Measurements from ENCODE around the gene NOP10. TPM values are rescaled to one million over a fixed set of nuclear protein-coding genes. Genes with fewer than 3 reads are reported as not detected.

NOP10 gene
- total RNA-seq, 1 donor from 2014 or later: 191 TPM

GRCh38 chr15:34374816-34375215, 31.9 kb upstream of the NOP10 start:
- peaks cover 5% of the 10 kb centered on the region for H3K36me3 Mint-ChIP-seq (ENCODE audit: low read depth, unreplicated experiment)
- TF ChIP-seq, protein P1, sequence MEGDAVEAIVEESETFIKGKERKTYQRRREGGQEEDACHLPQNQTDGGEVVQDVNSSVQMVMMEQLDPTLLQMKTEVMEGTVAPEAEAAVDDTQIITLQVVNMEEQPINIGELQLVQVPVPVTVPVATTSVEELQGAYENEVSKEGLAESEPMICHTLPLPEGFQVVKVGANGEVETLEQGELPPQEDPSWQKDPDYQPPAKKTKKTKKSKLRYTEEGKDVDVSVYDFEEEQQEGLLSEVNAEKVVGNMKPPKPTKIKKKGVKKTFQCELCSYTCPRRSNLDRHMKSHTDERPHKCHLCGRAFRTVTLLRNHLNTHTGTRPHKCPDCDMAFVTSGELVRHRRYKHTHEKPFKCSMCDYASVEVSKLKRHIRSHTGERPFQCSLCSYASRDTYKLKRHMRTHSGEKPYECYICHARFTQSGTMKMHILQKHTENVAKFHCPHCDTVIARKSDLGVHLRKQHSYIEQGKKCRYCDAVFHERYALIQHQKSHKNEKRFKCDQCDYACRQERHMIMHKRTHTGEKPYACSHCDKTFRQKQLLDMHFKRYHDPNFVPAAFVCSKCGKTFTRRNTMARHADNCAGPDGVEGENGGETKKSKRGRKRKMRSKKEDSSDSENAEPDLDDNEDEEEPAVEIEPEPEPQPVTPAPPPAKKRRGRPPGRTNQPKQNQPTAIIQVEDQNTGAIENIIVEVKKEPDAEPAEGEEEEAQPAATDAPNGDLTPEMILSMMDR (IDR thresholded peaks at IDR 0.05; ENCODE audit: unreplicated experiment): no peak
- H3K27me3 Mint-ChIP-seq (ENCODE audit: unreplicated experiment): no peaks in the 10 kb centered on the region
- no peaks in the 10 kb centered on the region for H3K9me3 Mint-ChIP-seq (ENCODE audit: unreplicated experiment)
- H3K4me1 Mint-ChIP-seq (ENCODE audit: unreplicated experiment): no peaks in the 10 kb centered on the region
- no peak overlapping the region for H3K27ac Mint-ChIP-seq (ENCODE audit: unreplicated experiment)
- no peak overlapping the region for H3K4me3 Mint-ChIP-seq (ENCODE audit: unreplicated experiment)
- no peak for DNase-seq (ENCODE audit: low spot score)

- H3K36me3 Mint-ChIP-seq (ENCODE audit: low read depth, unreplicated experiment): peaks cover 5% of the 10 kb centered on the region
- no peak for DNase-seq (ENCODE audit: low spot score)
- H3K27me3 Mint-ChIP-seq (ENCODE audit: unreplicated experiment): no peaks in the 10 kb centered on the region
- no peak overlapping the region for H3K27ac Mint-ChIP-seq (ENCODE audit: unreplicated experiment)
- TF ChIP-seq, protein P1 (IDR thresholded peaks at IDR 0.05; ENCODE audit: unreplicated experiment): no peak
- no peaks in the 10 kb centered on the region for H3K9me3 Mint-ChIP-seq (ENCODE audit: unreplicated experiment)
- H3K4me3 Mint-ChIP-seq (ENCODE audit: unreplicated experiment): no peak overlapping the region
- H3K4me1 Mint-ChIP-seq (ENCODE audit: unreplicated experiment): no peaks in the 10 kb centered on the region
Observed at GRCh38 chr15:34373951-34374350, 31.0 kb upstream of the NOP10 start.

- H3K4me1 Mint-ChIP-seq (ENCODE audit: unreplicated experiment): peaks cover 7% of the 10 kb centered on the region
- TF ChIP-seq, protein P1 (IDR thresholded peaks at IDR 0.05; ENCODE audit: unreplicated experiment): no peak
- H3K27me3 Mint-ChIP-seq (ENCODE audit: unreplicated experiment): peaks cover 1% of the 10 kb centered on the region
- no peaks in the 10 kb centered on the region for H3K9me3 Mint-ChIP-seq (ENCODE audit: unreplicated experiment)
- peaks cover 5% of the 10 kb centered on the region for H3K36me3 Mint-ChIP-seq (ENCODE audit: low read depth, unreplicated experiment)
- no peak for DNase-seq (ENCODE audit: low spot score)
- no peak overlapping the region for H3K27ac Mint-ChIP-seq (ENCODE audit: unreplicated experiment)
- H3K4me3 Mint-ChIP-seq (ENCODE audit: unreplicated experiment): no peak overlapping the region
Observed at GRCh38 chr15:34370643-34371042, 27.7 kb upstream of the NOP10 start.

- H3K9me3 Mint-ChIP-seq (ENCODE audit: unreplicated experiment): no peaks in the 10 kb centered on the region
Observed at GRCh38 chr15:34370129-34370528, 27.2 kb upstream of the NOP10 start.

More at GRCh38 chr15:34370129-34370528, 27.2 kb upstream of the NOP10 start:
- H3K27ac Mint-ChIP-seq (ENCODE audit: unreplicated experiment): no peak overlapping the region
- peaks cover 12% of the 10 kb centered on the region for H3K4me1 Mint-ChIP-seq (ENCODE audit: unreplicated experiment)
- peaks cover 5% of the 10 kb centered on the region for H3K36me3 Mint-ChIP-seq (ENCODE audit: low read depth, unreplicated experiment)
- no peak overlapping the region for H3K4me3 Mint-ChIP-seq (ENCODE audit: unreplicated experiment)
- TF ChIP-seq, protein P1 (IDR thresholded peaks at IDR 0.05; ENCODE audit: unreplicated experiment): no peak
- no peak for DNase-seq (ENCODE audit: low spot score)
- H3K27me3 Mint-ChIP-seq (ENCODE audit: unreplicated experiment): peaks cover 1% of the 10 kb centered on the region
